ENCODE results near the gene BUD31.
"Not testable (repeated sequence)": the region's sequence is repeated elsewhere in the genome, so short reads cannot be mapped to it uniquely, and the experiment has no call there.

BUD31 gene

DNA sequence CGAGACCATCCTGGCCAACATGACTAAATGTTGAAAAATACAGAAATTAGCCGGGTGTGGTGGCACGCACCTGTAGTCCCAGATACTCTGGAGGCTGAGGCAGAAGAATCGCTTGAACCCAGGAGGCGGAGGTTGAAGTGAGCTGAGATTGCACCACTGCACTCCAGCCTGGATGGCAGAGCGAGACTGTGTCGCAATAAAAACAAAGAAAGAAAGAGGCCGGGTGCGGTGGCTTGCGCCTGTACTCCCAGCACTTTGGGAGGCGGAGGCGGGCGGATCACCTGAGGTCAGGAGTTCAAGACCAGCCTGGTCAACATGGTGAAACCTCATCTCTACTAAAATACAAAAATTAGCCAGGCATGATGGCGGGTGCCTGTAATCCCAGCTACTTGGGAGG is 21.5 kb upstream of the BUD31 start:
- peaks cover 45 to 48% of the 10 kb centered on the region in 2 donors for H3K36me3 Mint-ChIP-seq
- H3K27ac Mint-ChIP-seq = peak overlapping the region; percentile 37
- peaks cover 14 to 55% of the 10 kb centered on the region in 2 donors for H3K4me1 Mint-ChIP-seq
- not testable (repeated sequence) for ATAC-seq (replicated peaks); H3K27me3 Mint-ChIP-seq; H3K9me3 Mint-ChIP-seq; DNase-seq; H3K4me3 Mint-ChIP-seq

GRCh38 chr7:99387912-99388311 is 20.9 kb upstream of the BUD31 start:
- ATAC-seq (replicated peaks) (no peak), DNase-seq (no peak)
- no peak overlapping the region for H3K4me3 Mint-ChIP-seq
- peaks cover 18 to 58% of the 10 kb centered on the region in 2 donors for H3K4me1 Mint-ChIP-seq
- no peaks in the 10 kb centered on the region for H3K9me3 Mint-ChIP-seq
- H3K27me3 Mint-ChIP-seq = no peaks in the 10 kb centered on the region
- peaks cover 48 to 51% of the 10 kb centered on the region in 2 donors for H3K36me3 Mint-ChIP-seq
- H3K27ac Mint-ChIP-seq = no peak overlapping the region

DNA sequence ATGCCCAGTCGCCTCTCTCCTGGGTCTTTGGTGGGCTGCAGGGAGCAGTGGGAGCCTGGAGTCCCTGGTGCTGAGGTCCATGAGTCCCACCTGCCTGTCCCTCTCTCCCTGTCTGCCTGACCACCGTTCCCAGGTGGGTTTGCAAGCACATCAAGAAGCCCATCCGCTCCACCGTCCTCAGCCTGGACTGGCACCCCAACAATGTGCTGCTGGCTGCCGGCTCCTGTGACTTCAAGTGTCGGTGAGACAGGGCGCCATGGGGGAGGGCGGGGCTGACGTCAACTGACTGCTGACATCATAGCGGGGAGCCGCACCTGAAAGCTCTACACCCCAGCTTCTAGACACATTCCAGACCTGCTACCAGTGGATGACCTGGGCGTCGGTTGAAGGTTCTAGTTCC is 19.0 kb upstream of the BUD31 start:
- Mint-ChIP-seq H3K27me3 (no peaks in the 10 kb centered on the region), H3K36me3 (peaks cover 48 to 59% of the 10 kb centered on the region in 2 donors), H3K27ac (peak overlapping the region; percentile 14), H3K4me1 (peaks cover 19 to 54% of the 10 kb centered on the region in 2 donors), H3K4me3 (no peak overlapping the region), H3K9me3 (no peaks in the 10 kb centered on the region)
- no peak for DNase-seq
- ATAC-seq (replicated peaks) = no peak

- H3K36me3 Mint-ChIP-seq = peaks cover 45 to 59% of the 10 kb centered on the region in 2 donors
- H3K27me3 Mint-ChIP-seq = no peaks in the 10 kb centered on the region
- H3K4me3 Mint-ChIP-seq = peak overlapping the region in 1 of 2 donors; percentile 12
Measured at GRCh38 chr7:99390941-99391602, 17.7 kb upstream of the BUD31 start.

GRCh38 chr7:99392046-99392445 is 16.7 kb upstream of the BUD31 start:
- peaks cover 40 to 55% of the 10 kb centered on the region in 2 donors for H3K36me3 Mint-ChIP-seq
- no peaks in the 10 kb centered on the region for H3K9me3 Mint-ChIP-seq
- ATAC-seq (replicated peaks) (no peak), DNase-seq (no peak)
- H3K4me1 Mint-ChIP-seq = peaks cover 22 to 50% of the 10 kb centered on the region in 2 donors
- peak overlapping the region; percentile 56 to 79 for H3K4me3 Mint-ChIP-seq
- H3K27me3 Mint-ChIP-seq = no peaks in the 10 kb centered on the region
- H3K27ac Mint-ChIP-seq = peak overlapping the region; percentile 65

More at GRCh38 chr7:99390941-99391602, 17.7 kb upstream of the BUD31 start:
- DNase-seq (no peak), ATAC-seq (replicated peaks) (no peak)
- Mint-ChIP-seq H3K9me3 (no peaks in the 10 kb centered on the region), H3K27ac (no peak overlapping the region), H3K4me1 (peaks cover 19 to 46% of the 10 kb centered on the region in 2 donors)

DNA sequence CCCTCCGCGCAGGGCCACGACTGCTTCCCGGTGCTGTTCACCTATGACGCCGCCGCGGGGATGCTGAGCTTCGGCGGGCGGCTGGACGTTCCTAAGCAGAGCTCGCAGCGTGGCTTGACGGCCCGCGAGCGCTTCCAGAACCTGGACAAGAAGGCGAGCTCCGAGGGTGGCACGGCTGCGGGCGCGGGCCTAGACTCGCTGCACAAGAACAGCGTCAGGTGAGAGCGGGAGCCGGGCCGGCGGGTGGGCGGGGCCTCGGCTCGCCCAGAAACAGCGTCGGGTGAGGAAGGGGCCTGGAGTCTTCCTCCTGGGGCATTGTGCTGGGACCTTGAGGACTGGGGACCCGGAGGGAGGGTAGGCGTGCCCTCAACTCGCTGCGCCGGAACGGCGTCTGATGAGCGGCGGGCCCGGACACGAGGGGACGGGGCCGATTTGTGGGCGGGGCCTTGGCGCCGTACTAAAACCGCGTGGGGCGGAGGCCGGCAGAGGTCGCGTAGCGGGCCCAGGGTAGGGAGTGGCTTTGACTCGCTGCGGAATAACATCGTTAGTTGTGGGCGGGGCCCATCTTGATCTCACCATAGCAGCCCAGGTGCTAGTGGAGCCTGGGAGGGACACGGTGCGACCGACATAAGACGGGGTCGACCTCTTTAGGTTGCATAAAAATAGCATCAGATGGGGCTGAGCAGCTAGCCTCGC is 16.0 kb upstream of the BUD31 start:
- Mint-ChIP-seq H3K9me3 (no peaks in the 10 kb centered on the region), H3K27me3 (no peaks in the 10 kb centered on the region), H3K36me3 (peaks cover 44 to 57% of the 10 kb centered on the region in 2 donors), H3K27ac (peak overlapping the region; percentile 93), H3K4me1 (peaks cover 23 to 58% of the 10 kb centered on the region in 2 donors), H3K4me3 (peak overlapping the region; percentile 73 to 79)
- ATAC-seq (replicated peaks) = peak; percentile 83 to 85
- DNase-seq = peak; percentile 62

DNA sequence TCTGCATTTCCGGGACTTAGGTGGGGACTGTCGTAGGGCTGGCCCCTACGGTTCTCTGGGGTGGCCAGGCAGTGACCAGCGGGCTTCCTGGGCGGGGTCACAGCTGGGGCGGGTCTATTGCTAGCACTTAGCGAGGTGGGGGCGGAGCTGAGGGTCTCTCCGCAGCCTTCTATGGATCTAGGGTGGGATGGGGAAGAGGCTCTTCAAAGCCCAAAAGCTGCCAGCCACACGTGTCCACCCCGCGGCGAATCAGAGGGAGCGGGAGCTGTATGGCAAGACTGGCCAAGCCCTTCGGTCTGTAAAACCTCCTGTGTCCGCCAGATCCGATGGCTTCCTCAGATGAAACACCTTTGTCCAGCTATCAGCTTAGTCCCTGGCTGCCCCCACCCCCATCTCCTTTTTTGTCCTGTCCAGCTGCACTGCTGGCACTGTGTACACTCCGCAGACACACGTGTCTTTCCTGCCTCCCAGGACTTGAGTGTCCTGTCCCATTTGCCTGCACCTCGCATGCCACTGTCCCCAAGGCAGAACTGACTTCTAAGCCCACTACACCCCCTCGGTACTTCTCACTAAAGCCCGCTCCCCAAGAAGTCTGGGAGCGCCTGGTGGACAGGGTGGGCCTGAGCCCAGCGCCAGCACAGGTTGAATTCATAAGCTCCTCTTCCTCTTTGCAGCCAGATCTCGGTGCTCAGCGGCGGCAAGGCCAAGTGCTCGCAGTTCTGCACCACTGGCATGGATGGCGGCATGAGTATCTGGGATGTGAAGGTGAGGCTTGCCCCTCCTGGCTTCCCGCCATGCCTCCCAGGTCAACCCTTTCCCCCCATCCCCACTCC is 15.2 kb upstream of the BUD31 start:
- H3K9me3 Mint-ChIP-seq = no peaks in the 10 kb centered on the region
- H3K4me3 Mint-ChIP-seq = peak overlapping the region; percentile 73 to 79
- no peak for DNase-seq
- H3K4me1 Mint-ChIP-seq = peaks cover 28 to 63% of the 10 kb centered on the region in 2 donors
- ATAC-seq (replicated peaks) = no peak
- H3K27ac Mint-ChIP-seq = peak overlapping the region; percentile 93
- no peaks in the 10 kb centered on the region for H3K27me3 Mint-ChIP-seq
- peaks cover 44 to 58% of the 10 kb centered on the region in 2 donors for H3K36me3 Mint-ChIP-seq

GRCh38 chr7:99394188-99394502 is 14.6 kb upstream of the BUD31 start:
- H3K27me3 Mint-ChIP-seq = no peaks in the 10 kb centered on the region
- H3K4me1 Mint-ChIP-seq = peaks cover 32 to 68% of the 10 kb centered on the region in 2 donors
- no peak for DNase-seq
- H3K27ac Mint-ChIP-seq = peak overlapping the region; percentile 93
- peaks cover 46 to 62% of the 10 kb centered on the region in 2 donors for H3K36me3 Mint-ChIP-seq
- no peak for ATAC-seq (replicated peaks)
- peak overlapping the region; percentile 41 to 73 for H3K4me3 Mint-ChIP-seq
- no peaks in the 10 kb centered on the region for H3K9me3 Mint-ChIP-seq

GRCh38 chr7:99395616-99396327 is 13.0 kb upstream of the BUD31 start:
- peak overlapping the region; percentile 80 for H3K27ac Mint-ChIP-seq

GRCh38 chr7:99396418-99397296 is 12.1 kb upstream of the BUD31 start:
- H3K4me3 Mint-ChIP-seq = peak overlapping the region in 1 of 2 donors; percentile 13
- H3K9me3 Mint-ChIP-seq = no peaks in the 10 kb centered on the region
- H3K27me3 Mint-ChIP-seq = no peaks in the 10 kb centered on the region
- DNase-seq (no peak), ATAC-seq (replicated peaks) (no peak)
- H3K36me3 Mint-ChIP-seq = peaks cover 57 to 78% of the 10 kb centered on the region in 2 donors
- peaks cover 36 to 58% of the 10 kb centered on the region in 2 donors for H3K4me1 Mint-ChIP-seq
- peak overlapping the region; percentile 80 for H3K27ac Mint-ChIP-seq

More at GRCh38 chr7:99395616-99396327, 13.0 kb upstream of the BUD31 start:
- ATAC-seq (replicated peaks) = no peak
- Mint-ChIP-seq H3K9me3 (no peaks in the 10 kb centered on the region), H3K4me1 (peaks cover 34 to 67% of the 10 kb centered on the region in 2 donors), H3K27me3 (no peaks in the 10 kb centered on the region), H3K36me3 (peaks cover 51 to 71% of the 10 kb centered on the region in 2 donors), H3K4me3 (peak overlapping the region in 1 of 2 donors; percentile 17)
- DNase-seq = no peak

DNA sequence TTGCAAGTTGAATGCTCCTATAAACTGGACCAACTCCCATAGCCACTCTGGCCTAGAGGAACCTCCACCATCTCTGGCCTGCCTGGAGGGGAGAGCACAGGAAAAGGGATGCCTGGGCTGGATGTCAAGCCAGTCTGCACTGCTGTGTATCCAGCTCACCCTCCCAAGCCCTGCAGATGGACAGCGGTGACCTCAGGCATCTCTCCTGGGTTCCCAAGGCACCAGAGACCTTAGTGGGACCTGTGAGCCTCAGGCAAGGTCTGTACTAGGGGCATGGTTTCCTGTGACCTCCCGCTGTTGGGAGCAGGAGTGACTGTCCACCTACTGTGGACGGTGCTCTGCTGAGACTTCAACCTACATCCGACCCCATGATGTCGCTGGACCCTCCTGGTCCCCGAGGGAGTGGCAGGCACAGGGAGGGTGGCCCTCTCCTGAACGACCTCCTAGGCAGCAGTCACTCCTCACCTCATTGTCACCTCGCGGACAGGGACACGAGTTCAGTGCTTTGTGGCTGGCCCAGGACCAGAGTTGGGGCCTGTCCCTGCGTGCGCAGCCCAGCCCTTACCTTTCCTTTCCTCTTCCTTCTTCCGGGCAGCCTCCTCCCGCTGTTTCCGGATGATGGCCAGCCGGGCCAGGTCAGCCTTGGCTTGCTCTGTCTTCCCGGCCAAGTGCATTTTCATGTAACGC is 11.3 kb upstream of the BUD31 start:
- Mint-ChIP-seq H3K4me1 (peaks cover 33 to 51% of the 10 kb centered on the region in 2 donors), H3K27ac (peak overlapping the region; percentile 80), H3K9me3 (no peaks in the 10 kb centered on the region), H3K4me3 (peak overlapping the region in 1 of 2 donors; percentile 23), H3K36me3 (peaks cover 56 to 74% of the 10 kb centered on the region in 2 donors), H3K27me3 (no peaks in the 10 kb centered on the region)
- ATAC-seq (replicated peaks) = peak in 1 of 2 donors; percentile 3
- DNase-seq = no peak

DNA sequence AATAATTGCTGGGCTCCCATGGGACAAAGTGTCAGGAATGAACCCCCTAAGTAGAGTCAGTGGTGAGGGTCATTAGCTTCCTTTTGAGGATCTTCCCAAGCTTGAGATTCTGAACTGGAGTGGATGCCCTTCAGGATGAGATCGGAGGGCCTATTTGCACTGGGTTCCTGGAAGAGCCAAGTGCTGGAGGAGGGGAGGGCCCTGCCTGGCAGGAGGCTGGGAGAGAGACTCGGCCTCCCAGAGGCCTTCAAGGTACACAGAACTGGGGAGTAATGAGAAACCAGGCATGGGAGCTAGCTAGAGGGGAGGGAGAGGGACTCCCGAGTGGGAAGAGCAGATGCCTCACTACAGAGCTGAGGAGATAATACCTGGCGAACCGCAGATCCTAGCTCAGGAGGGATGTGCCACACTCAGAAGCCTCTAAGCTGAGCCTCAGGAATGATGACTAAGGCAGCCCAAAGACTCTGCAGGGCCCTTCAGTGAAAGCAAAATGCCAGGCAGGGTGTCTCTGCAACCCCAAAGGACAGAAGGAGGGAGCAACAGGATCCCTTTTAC is 9.8 kb upstream of the BUD31 start:
- peak; percentile 7 to 12 for ATAC-seq (replicated peaks)
- H3K4me1 Mint-ChIP-seq = peaks cover 26 to 40% of the 10 kb centered on the region in 2 donors
- peak overlapping the region; percentile 0 to 21 for H3K4me3 Mint-ChIP-seq
- H3K27me3 Mint-ChIP-seq = no peaks in the 10 kb centered on the region
- H3K27ac Mint-ChIP-seq = peak overlapping the region; percentile 80
- H3K36me3 Mint-ChIP-seq = peaks cover 54 to 74% of the 10 kb centered on the region in 2 donors
- DNase-seq = no peak
- no peaks in the 10 kb centered on the region for H3K9me3 Mint-ChIP-seq
